ENCODE data around the gene SERPIND1.
"Not testable (repeated sequence)": the region's sequence is repeated elsewhere in the genome, so short reads cannot be mapped to it uniquely, and the experiment has no call there.

The SERPIND1 gene

DNA sequence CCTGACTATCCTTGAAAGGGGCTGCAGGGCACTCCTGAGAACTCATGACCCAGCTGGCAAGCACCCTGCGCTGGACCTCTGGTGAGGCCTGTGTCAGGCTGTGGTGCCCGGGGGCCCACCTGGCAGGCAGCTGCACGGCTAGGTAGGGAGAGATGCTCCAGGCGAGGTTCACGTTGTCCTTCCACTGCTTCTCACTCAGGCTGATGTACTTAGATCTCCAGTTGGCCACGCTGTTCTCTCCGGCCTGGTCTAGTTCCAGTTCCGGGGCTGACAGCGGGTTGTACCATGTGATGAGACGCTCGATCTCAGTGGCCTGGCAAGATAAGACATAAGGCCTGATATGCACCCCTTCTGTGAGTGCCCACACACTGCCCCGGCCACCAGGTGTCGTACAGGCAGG, 44.7 kb upstream of the SERPIND1 start:
- H3K4me3 ChIP-seq (replicated peaks; ENCODE audit: low read depth, low read length) = no peak overlapping the region
- no peak for DNase-seq (ENCODE audit: low read depth)
- TF ChIP-seq, protein P1, sequence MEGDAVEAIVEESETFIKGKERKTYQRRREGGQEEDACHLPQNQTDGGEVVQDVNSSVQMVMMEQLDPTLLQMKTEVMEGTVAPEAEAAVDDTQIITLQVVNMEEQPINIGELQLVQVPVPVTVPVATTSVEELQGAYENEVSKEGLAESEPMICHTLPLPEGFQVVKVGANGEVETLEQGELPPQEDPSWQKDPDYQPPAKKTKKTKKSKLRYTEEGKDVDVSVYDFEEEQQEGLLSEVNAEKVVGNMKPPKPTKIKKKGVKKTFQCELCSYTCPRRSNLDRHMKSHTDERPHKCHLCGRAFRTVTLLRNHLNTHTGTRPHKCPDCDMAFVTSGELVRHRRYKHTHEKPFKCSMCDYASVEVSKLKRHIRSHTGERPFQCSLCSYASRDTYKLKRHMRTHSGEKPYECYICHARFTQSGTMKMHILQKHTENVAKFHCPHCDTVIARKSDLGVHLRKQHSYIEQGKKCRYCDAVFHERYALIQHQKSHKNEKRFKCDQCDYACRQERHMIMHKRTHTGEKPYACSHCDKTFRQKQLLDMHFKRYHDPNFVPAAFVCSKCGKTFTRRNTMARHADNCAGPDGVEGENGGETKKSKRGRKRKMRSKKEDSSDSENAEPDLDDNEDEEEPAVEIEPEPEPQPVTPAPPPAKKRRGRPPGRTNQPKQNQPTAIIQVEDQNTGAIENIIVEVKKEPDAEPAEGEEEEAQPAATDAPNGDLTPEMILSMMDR (IDR thresholded peaks at IDR 0.05; ENCODE audit: low read length, missing control alignments) = no peak

DNA sequence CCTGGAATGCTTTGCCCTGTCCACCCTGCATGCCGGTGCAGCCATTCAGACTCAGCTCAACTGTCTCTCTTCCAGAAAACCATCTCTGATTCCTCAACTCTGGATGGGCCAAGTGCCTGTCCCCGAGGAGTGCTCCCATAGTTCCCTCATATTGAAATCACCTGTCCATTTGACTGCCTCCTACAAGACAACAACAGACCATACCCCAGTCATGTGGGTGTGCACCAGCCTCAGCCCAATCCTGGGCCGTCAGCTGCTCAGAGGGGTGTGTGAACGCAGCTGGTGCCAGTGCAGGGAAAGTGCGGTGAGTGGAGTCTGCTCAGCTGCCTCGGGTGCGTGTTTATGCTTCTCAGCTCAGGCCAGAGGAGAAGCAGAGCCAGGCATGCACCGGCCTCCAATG, 41.5 kb upstream of the SERPIND1 start:
- not testable (repeated sequence) for H3K4me3 ChIP-seq (replicated peaks; ENCODE audit: low read depth, low read length); DNase-seq (ENCODE audit: low read depth)

DNA sequence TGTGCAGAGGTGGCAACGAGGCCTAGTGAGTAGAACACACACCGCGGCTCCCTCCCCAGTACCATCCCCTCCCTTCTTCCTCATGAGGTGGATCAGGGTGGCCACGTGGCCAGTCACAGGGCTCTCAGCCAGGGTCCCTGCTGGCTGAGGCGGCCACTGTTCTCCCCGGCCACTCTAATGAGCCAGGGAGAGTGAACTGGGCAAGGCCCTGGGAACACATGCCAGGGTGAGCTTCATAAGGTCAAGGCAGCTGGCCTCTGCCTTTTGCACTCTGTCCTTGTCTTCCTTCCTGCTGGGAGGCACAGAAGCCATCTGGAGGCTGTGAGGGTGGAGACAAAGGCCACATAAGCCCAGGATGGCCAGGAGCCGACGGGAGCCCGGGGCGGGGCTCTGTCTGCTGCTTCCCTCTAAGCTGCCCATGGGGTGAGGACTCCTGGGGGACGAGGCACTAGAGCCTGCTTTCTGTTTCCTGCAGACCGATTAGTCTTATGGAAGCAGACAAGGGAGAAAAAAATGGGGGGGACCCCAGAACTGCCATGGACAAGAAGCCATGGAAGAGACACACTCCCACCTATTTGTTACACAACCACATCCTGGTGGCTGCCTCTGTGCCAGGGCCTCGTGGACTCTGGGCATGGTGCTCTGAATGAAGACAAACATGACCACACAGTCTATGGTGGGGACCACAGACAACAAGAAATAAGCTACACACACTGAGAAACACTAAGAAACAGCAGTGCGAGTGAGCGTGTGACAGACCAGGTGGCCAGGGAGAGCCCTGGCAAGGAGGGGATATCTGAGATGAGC, 38.4 kb upstream of the SERPIND1 start:
- not testable (repeated sequence) for H3K4me3 ChIP-seq (replicated peaks; ENCODE audit: low read depth, low read length); DNase-seq (ENCODE audit: low read depth)

DNA sequence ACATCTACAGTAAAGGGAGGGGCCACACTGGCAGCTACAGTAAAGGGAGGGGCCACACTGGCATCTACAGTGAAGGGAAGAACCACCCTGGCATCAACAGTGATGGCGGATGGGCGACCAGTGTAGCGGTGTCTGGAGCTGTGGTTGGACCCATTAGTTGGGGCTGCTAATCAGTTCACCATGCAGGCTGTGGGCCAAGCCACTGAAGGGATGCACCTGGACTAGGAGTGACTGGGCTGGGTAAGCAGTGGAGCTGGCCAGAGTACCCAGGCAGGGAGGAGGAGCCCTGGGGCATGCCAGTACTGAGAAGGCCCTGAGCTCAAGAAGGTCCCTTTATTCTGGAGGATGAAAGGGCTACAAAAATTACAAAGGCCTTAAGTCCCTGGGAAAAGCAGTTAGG, 37.0 kb upstream of the SERPIND1 start:
- H3K4me3 ChIP-seq (replicated peaks; ENCODE audit: low read depth, low read length); DNase-seq (ENCODE audit: low read depth): not testable (repeated sequence)

DNA sequence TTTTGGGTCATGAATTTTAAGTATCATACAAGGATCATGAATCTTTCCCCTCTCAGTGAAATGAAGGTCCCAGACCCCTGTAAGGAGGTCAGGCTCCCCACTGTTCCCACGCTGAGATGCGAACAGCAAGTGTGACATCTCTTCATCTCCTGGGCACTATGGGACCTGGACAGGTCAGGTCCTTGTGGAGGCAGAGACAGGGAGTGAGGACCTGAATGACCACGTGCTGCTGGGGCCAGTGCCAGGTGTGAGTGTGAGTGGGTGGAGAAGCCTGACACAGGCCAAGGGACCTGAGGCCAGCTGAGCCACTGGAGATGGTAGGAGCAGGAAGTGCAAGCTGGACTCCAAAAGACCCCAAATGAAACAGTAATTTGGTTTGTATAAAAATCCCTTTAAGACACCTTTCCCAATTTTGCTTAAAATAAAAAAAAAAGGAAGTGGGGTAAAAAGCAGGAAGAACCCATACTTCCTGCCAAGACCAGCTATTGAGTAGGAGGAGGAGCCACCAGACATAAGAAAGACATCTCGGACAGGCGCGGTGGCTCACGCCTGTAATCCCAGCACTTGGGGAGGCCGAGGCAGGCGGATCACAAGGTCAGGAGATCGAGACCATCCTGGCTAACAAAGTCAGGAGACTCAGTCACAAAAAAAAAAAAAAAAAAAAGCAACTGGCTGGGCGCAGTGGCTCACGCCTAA, 35.4 kb upstream of the SERPIND1 start:
- DNase-seq (ENCODE audit: low read depth) = no peak
- H3K4me3 ChIP-seq (replicated peaks; ENCODE audit: low read depth, low read length) = no peak overlapping the region
- TF ChIP-seq, protein P1 (IDR thresholded peaks at IDR 0.05; ENCODE audit: low read length, missing control alignments) = no peak

DNA sequence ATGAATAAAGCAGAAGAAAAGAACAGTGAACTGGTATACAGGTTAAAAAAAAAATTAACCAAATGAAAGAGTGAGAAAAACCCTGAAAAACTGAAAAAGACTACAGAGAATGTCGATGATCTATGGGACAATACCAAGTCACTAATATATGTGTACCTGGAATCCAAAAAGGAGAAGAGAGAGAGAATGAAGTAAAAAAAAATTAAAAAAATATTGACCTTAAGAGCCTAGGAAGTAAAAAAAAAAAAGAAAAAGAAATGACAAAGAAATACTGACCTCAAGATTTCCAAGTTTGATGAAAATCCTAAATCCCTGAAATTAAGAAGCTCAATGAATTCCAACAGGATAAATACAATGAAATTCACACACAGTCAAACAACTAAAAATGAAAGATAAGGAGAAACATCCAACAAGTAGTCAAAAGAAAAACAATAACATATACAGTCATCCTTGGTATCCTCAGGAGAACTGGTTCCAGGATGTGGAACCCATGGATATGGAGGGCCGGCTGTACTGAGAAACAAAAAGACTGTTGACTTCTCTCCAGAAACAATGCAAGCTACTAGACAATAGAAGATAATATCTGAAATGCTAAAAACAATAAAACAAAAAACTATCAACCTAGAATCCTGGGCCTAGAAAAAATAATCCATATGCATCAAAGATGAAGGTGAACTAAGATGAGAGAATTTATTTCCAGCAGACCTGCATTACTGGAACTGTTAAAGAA, 33.5 kb upstream of the SERPIND1 start:
- no peak for DNase-seq (ENCODE audit: low read depth)
- TF ChIP-seq, protein P1 (IDR thresholded peaks at IDR 0.05; ENCODE audit: low read length, missing control alignments) = no peak
- H3K4me3 ChIP-seq (replicated peaks; ENCODE audit: low read depth, low read length) = no peak overlapping the region

DNA sequence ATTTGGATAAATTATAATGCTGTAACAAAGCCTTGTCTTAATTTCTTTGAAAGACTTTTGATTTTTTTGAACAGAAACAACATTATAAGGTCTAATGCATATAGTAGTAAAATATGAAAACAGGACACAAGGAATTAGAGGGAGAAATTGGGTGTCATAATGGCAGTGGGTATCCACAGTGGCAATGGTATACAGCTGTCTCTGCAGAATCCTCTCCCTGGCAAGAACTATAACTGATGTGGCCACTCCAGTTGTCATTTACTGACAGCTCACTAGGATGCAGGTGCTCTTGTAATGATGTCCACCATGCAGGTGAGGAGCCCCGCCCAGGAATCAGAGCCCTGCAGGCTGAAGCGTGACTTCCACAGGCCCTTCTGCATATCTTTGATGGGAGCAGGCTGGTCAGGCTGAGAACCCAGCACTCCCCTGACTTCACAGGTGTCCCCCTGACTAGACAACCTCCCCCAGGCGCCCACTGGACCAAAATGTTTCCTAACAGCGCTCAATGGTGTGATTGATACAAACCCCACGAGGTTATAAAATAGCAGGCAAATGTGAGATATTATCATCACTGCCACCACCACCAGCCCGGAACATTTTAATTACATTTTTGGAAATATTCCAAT, 32.8 kb upstream of the SERPIND1 start:
- TF ChIP-seq, protein P1 (IDR thresholded peaks at IDR 0.05; ENCODE audit: low read length, missing control alignments) = no peak
- DNase-seq (ENCODE audit: low read depth) = no peak
- no peak overlapping the region for H3K4me3 ChIP-seq (replicated peaks; ENCODE audit: low read depth, low read length)

Measured in fibroblast of pulmonary artery (primary cell).